HepG2 (cell line): ENCODE results near the gene MICAL3. TPM values are rescaled to one million over a fixed set of nuclear protein-coding genes. Genes with fewer than 3 reads are reported as not detected.

Source experiments
- NR2F6 ChIP-seq, 2 experiments: IDR thresholded peaks; 2 replicates each; pipeline ENCODE4 v1.6.1; 2016; ENCODE audit warnings: antibody characterized with exemption in 1 of 2, mild to moderate bottlenecking in 1 of 2
- PAX8 ChIP-seq: sonication (generic); formaldehyde crosslinking; IDR thresholded peaks from 2 replicates; pipeline ENCODE4 v1.8.0; 2022; ENCODE audit warnings: mild to moderate bottlenecking, missing genetic modification reagents, borderline replicate concordance
- TMF1 ChIP-seq: sonication (generic); formaldehyde crosslinking; IDR thresholded peaks from 2 replicates; pipeline ENCODE4 v1.8.1; 2022; ENCODE audit warnings: low read depth, missing genetic modification reagents
- ZNF138 ChIP-seq: sonication (generic); formaldehyde crosslinking; IDR thresholded peaks from 2 replicates; pipeline ENCODE4 v1.5.0; 2020; ENCODE audit warnings: mild to moderate bottlenecking, low read depth, missing genetic modification reagents
- ZNF263 ChIP-seq: sonication (generic); formaldehyde crosslinking; IDR thresholded peaks from 2 replicates; pipeline ENCODE4 v1.4.0; 2020; ENCODE audit warnings: missing genetic modification reagents
- ZNF292 ChIP-seq: sonication (generic); formaldehyde crosslinking; IDR thresholded peaks from 2 replicates; pipeline ENCODE4 v1.8.1; 2022; ENCODE audit warnings: mild to moderate bottlenecking, low read depth, missing genetic modification reagents, borderline replicate concordance
- ZNF781 ChIP-seq: sonication (generic); formaldehyde crosslinking; IDR thresholded peaks from 2 replicates; pipeline ENCODE4 v1.5.1; 2020; ENCODE audit warnings: borderline replicate concordance, mild to moderate bottlenecking, missing genetic modification reagents; ENCODE audit errors: not compliant biosample characterization
- polyA plus RNA-seq, 8 experiments: library from polyadenylated mRNA; depleted of rRNA in 3 of 8; stranded (reverse) in 7 of 8; unstranded in 1 of 8; fragments of >200 nt; fragmentation: Illumina TruSeq in 4 of 8; extraction: Trizol in 4 of 8; gene quantifications; 2 replicates each; pipeline versions ENCODE4 v1.2.1 to v1.2.3, GENCODE V29; 2011 to 2016; ENCODE audit warnings: low read depth in 4 of 8, missing spikeins in 1 of 8, mixed read lengths in 1 of 8; ENCODE audit not compliant: insufficient read depth in 1 of 8
- total RNA-seq, 5 experiments: library from RNA; depleted of rRNA; stranded (reverse); fragments of >200 nt; fragmentation: Illumina TruSeq; extraction: Trizol; gene quantifications; 2 replicates each; pipeline ENCODE4 v1.2.3, GENCODE V29; 2016; ENCODE audit warnings: low read depth in 1 of 5
- TF ChIP-seq, protein P1 (sequence below): sonication (generic); formaldehyde crosslinking; IDR thresholded peaks from 2 replicates; pipeline ENCODE4 v1.4.0; 2020; ENCODE audit warnings: mild to moderate bottlenecking, missing genetic modification reagents, borderline replicate concordance
- TF ChIP-seq, protein P2 (sequence below): IDR thresholded peaks from 2 replicates; pipeline ENCODE4 v1.6.1; 2016; ENCODE audit warnings: low read depth, missing genetic modification reagents, missing compliant biosample characterization
- TF ChIP-seq, protein P3 (sequence below): sonication (generic); formaldehyde crosslinking; IDR thresholded peaks from 2 replicates; pipeline ENCODE4 v1.5.1; 2020; ENCODE audit warnings: mild to moderate bottlenecking, missing genetic modification reagents, borderline replicate concordance
- TF ChIP-seq, protein P4 (sequence below): IDR thresholded peaks from 2 replicates; pipeline ENCODE4 v1.6.1; 2016

Gene MICAL3
- total and polyA plus RNA-seq, 2 of the 13 experiments (the other 11 are each of a cell fraction or from before 2014, with no cell fraction given), result 5.3 to 12.5 TPM

DNA sequence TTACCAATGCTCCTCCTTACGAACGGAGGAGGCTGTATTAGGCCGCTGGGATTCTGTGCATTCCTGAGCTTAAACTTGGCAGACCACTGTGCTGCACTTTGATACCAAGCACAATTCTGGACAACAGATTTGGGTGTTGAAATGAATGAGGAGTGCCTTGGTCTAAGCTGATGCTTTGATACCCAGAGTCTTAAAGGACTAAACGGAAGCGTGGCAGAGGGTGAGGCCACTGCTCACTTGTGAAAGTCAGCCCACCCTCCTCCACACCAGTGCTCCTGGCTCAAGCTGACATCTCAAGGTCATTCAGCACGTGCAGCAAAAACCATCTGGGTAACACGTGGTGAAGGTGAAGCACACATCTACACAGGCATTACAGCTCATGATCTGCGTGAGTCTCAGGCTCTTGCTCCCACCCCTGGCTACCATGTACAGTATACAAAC lies 85.9 kb downstream of the MICAL3 start (continued):
- TF ChIP-seq, protein P1, sequence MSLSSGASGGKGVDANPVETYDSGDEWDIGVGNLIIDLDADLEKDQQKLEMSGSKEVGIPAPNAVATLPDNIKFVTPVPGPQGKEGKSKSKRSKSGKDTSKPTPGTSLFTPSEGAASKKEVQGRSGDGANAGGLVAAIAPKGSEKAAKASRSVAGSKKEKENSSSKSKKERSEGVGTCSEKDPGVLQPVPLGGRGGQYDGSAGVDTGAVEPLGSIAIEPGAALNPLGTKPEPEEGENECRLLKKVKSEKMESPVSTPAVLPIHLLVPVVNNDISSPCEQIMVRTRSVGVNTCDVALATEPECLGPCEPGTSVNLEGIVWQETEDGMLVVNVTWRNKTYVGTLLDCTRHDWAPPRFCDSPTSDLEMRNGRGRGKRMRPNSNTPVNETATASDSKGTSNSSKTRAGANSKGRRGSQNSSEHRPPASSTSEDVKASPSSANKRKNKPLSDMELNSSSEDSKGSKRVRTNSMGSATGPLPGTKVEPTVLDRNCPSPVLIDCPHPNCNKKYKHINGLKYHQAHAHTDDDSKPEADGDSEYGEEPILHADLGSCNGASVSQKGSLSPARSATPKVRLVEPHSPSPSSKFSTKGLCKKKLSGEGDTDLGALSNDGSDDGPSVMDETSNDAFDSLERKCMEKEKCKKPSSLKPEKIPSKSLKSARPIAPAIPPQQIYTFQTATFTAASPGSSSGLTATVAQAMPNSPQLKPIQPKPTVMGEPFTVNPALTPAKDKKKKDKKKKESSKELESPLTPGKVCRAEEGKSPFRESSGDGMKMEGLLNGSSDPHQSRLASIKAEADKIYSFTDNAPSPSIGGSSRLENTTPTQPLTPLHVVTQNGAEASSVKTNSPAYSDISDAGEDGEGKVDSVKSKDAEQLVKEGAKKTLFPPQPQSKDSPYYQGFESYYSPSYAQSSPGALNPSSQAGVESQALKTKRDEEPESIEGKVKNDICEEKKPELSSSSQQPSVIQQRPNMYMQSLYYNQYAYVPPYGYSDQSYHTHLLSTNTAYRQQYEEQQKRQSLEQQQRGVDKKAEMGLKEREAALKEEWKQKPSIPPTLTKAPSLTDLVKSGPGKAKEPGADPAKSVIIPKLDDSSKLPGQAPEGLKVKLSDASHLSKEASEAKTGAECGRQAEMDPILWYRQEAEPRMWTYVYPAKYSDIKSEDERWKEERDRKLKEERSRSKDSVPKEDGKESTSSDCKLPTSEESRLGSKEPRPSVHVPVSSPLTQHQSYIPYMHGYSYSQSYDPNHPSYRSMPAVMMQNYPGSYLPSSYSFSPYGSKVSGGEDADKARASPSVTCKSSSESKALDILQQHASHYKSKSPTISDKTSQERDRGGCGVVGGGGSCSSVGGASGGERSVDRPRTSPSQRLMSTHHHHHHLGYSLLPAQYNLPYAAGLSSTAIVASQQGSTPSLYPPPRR (CRISPR knock-in tag), result no peak
- no peak for TF ChIP-seq TMF1 (CRISPR knock-in tag)
- peak; percentile 98 for TF ChIP-seq ZNF263
- TF ChIP-seq, protein P2, sequence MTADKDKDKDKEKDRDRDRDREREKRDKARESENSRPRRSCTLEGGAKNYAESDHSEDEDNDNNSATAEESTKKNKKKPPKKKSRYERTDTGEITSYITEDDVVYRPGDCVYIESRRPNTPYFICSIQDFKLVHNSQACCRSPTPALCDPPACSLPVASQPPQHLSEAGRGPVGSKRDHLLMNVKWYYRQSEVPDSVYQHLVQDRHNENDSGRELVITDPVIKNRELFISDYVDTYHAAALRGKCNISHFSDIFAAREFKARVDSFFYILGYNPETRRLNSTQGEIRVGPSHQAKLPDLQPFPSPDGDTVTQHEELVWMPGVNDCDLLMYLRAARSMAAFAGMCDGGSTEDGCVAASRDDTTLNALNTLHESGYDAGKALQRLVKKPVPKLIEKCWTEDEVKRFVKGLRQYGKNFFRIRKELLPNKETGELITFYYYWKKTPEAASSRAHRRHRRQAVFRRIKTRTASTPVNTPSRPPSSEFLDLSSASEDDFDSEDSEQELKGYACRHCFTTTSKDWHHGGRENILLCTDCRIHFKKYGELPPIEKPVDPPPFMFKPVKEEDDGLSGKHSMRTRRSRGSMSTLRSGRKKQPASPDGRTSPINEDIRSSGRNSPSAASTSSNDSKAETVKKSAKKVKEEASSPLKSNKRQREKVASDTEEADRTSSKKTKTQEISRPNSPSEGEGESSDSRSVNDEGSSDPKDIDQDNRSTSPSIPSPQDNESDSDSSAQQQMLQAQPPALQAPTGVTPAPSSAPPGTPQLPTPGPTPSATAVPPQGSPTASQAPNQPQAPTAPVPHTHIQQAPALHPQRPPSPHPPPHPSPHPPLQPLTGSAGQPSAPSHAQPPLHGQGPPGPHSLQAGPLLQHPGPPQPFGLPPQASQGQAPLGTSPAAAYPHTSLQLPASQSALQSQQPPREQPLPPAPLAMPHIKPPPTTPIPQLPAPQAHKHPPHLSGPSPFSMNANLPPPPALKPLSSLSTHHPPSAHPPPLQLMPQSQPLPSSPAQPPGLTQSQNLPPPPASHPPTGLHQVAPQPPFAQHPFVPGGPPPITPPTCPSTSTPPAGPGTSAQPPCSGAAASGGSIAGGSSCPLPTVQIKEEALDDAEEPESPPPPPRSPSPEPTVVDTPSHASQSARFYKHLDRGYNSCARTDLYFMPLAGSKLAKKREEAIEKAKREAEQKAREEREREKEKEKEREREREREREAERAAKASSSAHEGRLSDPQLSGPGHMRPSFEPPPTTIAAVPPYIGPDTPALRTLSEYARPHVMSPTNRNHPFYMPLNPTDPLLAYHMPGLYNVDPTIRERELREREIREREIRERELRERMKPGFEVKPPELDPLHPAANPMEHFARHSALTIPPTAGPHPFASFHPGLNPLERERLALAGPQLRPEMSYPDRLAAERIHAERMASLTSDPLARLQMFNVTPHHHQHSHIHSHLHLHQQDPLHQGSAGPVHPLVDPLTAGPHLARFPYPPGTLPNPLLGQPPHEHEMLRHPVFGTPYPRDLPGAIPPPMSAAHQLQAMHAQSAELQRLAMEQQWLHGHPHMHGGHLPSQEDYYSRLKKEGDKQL (CRISPR knock-in tag), result no peak
- TF ChIP-seq, protein P3, sequence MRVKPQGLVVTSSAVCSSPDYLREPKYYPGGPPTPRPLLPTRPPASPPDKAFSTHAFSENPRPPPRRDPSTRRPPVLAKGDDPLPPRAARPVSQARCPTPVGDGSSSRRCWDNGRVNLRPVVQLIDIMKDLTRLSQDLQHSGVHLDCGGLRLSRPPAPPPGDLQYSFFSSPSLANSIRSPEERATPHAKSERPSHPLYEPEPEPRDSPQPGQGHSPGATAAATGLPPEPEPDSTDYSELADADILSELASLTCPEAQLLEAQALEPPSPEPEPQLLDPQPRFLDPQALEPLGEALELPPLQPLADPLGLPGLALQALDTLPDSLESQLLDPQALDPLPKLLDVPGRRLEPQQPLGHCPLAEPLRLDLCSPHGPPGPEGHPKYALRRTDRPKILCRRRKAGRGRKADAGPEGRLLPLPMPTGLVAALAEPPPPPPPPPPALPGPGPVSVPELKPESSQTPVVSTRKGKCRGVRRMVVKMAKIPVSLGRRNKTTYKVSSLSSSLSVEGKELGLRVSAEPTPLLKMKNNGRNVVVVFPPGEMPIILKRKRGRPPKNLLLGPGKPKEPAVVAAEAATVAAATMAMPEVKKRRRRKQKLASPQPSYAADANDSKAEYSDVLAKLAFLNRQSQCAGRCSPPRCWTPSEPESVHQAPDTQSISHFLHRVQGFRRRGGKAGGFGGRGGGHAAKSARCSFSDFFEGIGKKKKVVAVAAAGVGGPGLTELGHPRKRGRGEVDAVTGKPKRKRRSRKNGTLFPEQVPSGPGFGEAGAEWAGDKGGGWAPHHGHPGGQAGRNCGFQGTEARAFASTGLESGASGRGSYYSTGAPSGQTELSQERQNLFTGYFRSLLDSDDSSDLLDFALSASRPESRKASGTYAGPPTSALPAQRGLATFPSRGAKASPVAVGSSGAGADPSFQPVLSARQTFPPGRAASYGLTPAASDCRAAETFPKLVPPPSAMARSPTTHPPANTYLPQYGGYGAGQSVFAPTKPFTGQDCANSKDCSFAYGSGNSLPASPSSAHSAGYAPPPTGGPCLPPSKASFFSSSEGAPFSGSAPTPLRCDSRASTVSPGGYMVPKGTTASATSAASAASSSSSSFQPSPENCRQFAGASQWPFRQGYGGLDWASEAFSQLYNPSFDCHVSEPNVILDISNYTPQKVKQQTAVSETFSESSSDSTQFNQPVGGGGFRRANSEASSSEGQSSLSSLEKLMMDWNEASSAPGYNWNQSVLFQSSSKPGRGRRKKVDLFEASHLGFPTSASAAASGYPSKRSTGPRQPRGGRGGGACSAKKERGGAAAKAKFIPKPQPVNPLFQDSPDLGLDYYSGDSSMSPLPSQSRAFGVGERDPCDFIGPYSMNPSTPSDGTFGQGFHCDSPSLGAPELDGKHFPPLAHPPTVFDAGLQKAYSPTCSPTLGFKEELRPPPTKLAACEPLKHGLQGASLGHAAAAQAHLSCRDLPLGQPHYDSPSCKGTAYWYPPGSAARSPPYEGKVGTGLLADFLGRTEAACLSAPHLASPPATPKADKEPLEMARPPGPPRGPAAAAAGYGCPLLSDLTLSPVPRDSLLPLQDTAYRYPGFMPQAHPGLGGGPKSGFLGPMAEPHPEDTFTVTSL (CRISPR knock-in tag), result no peak; the same call in 1 of the 2 replicates
- TF ChIP-seq ZNF292, result no peak
- no peak for TF ChIP-seq ZNF781
- 0 out of 2 replicates have a peak, but pooled peaks have one; percentile 50 for TF ChIP-seq ZNF138 (CRISPR knock-in tag)
- no peak for TF ChIP-seq NR2F6 (IDR thresholded peaks at IDR 0.05)
- peak; percentile 28; the same call in 1 of the 2 replicates for TF ChIP-seq NR2F6 (CRISPR knock-in tag; IDR thresholded peaks at IDR 0.05)
- TF ChIP-seq, protein P4, sequence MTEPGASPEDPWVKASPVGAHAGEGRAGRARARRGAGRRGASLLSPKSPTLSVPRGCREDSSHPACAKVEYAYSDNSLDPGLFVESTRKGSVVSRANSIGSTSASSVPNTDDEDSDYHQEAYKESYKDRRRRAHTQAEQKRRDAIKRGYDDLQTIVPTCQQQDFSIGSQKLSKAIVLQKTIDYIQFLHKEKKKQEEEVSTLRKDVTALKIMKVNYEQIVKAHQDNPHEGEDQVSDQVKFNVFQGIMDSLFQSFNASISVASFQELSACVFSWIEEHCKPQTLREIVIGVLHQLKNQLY (CRISPR knock-in tag), result no peak
- no peak for TF ChIP-seq PAX8 (CRISPR knock-in tag)
